NCI-H187 treated with DMSO at 0.1 percent for 48 hours (cell line): ENCODE data around the gene NR2F1-AS1.
"Not testable (repeated sequence)": the region's sequence is repeated elsewhere in the genome, so short reads cannot be mapped to it uniquely, and the experiment has no call there.

ENCODE experiments used
- DNase-seq: peaks from one replicate; lab custom pipeline; 2025; lab: John Stamatoyannopoulos, UW

Gene NR2F1-AS1

GRCh38 chr5:93517828-93518227, 63.2 kb downstream of the NR2F1-AS1 start:
- no peak for DNase-seq

- no peak for DNase-seq
Measured at GRCh38 chr5:93513298-93513697, 67.7 kb downstream of the NR2F1-AS1 start.

GRCh38 chr5:93512799-93513198, 68.2 kb downstream of the NR2F1-AS1 start:
- no peak for DNase-seq

GRCh38 chr5:93511445-93511844, 69.6 kb downstream of the NR2F1-AS1 start:
- no peak for DNase-seq

GRCh38 chr5:93510626-93511380, 70.2 kb downstream of the NR2F1-AS1 start:
- no peak for DNase-seq

- DNase-seq: not testable (repeated sequence)
Measured at GRCh38 chr5:93505553-93505952, 75.5 kb downstream of the NR2F1-AS1 start.

GRCh38 chr5:93503598-93504067, 77.4 kb downstream of the NR2F1-AS1 start:
- no peak for DNase-seq

GRCh38 chr5:93497096-93497495, 83.9 kb downstream of the NR2F1-AS1 start:
- DNase-seq: no peak

GRCh38 chr5:93479982-93480509, 101.0 kb downstream of the NR2F1-AS1 start:
- DNase-seq: no peak

- no peak for DNase-seq
Measured at GRCh38 chr5:93477816-93478215, 103.2 kb downstream of the NR2F1-AS1 start.

- DNase-seq: no peak
Measured at GRCh38 chr5:93476251-93476742, 104.7 kb downstream of the NR2F1-AS1 start.

GRCh38 chr5:93462916-93463315, 118.1 kb downstream of the NR2F1-AS1 start:
- DNase-seq: no peak

- DNase-seq: no peak
Measured at GRCh38 chr5:93461756-93462155, 119.3 kb downstream of the NR2F1-AS1 start.

GRCh38 chr5:93460286-93460685, 120.7 kb downstream of the NR2F1-AS1 start:
- DNase-seq: no peak

- DNase-seq: not testable (repeated sequence)
Measured at GRCh38 chr5:93456796-93457195, 124.2 kb downstream of the NR2F1-AS1 start.

GRCh38 chr5:93454896-93455295, 126.1 kb downstream of the NR2F1-AS1 start:
- DNase-seq: no peak

- DNase-seq: no peak
Measured at GRCh38 chr5:93452255-93452654, 128.8 kb downstream of the NR2F1-AS1 start.

GRCh38 chr5:93438124-93438523, 142.9 kb downstream of the NR2F1-AS1 start:
- no peak for DNase-seq

- DNase-seq: no peak
Measured at GRCh38 chr5:93436083-93436482, 144.9 kb downstream of the NR2F1-AS1 start.

GRCh38 chr5:93433422-93433821, 147.6 kb downstream of the NR2F1-AS1 start:
- no peak for DNase-seq

- DNase-seq: no peak
Measured at GRCh38 chr5:93431250-93431649, 149.8 kb downstream of the NR2F1-AS1 start.

- DNase-seq: no peak
Measured at GRCh38 chr5:93430673-93431199, 150.3 kb downstream of the NR2F1-AS1 start.

- DNase-seq: no peak
Measured at GRCh38 chr5:93430118-93430517, 150.9 kb downstream of the NR2F1-AS1 start.
